WTC11 (cell line): Measurements from ENCODE around the gene TMEM141. TPM values are rescaled to one million over a fixed set of nuclear protein-coding genes. Genes with fewer than 3 reads are reported as not detected.

Experiments used
- ATAC-seq: fragments of 200-7000 bp; cut with Tn5 transposase; 2 replicates; pipeline ENCODE4 v1.10.0; 2021; ENCODE audit warnings: mild to moderate bottlenecking, moderate library complexity
- CTCF ChIA-PET: fragments of 300-600 bp; sonication (Branson Sonifier 250); formaldehyde crosslinking; loops from one replicate; lab custom pipeline; 2021; ENCODE audit warnings: antibody characterized with exemption; lab: Charles Lee
- POLR2A ChIA-PET: fragments of 350-600 bp; sonication (Branson Sonifier 250); formaldehyde crosslinking; loops from one replicate; lab custom pipeline; 2021; ENCODE audit warnings: antibody characterized with exemption; lab: Charles Lee
- DNase-seq: peaks from one replicate; pipeline ENCODE4 v3.0.0; 2021; ENCODE audit warnings: low spot score
- H3K27ac Mint-ChIP-seq: 2 replicates; pipeline ENCODE4 v1.8.0; 2021; ENCODE audit warnings: mixed read lengths
- H3K27me3 Mint-ChIP-seq: 2 replicates; pipeline ENCODE4 v1.8.0; 2021; ENCODE audit warnings: low read depth, mild to moderate bottlenecking, moderate library complexity, mixed read lengths
- H3K36me3 Mint-ChIP-seq: 2 replicates; pipeline ENCODE4 v1.8.0; 2021; ENCODE audit warnings: mixed read lengths
- H3K4me1 Mint-ChIP-seq: 2 replicates; pipeline ENCODE4 v1.8.0; 2022; ENCODE audit warnings: mixed read lengths
- H3K4me3 Mint-ChIP-seq: 2 replicates; pipeline ENCODE4 v1.8.0; 2021; ENCODE audit warnings: mild to moderate bottlenecking, moderate library complexity, mixed read lengths
- H3K9me3 Mint-ChIP-seq: 2 replicates; pipeline ENCODE4 v1.8.0; 2021; ENCODE audit warnings: mixed read lengths
- ATF1 ChIP-seq: sonication (generic); formaldehyde crosslinking; IDR thresholded peaks from 2 replicates; pipeline ENCODE4 v1.8.1; 2023; ENCODE audit warnings: mild to moderate bottlenecking, moderate library complexity, missing genetic modification reagents
- ATF3 ChIP-seq: sonication (generic); formaldehyde crosslinking; conservative IDR thresholded peaks from 2 replicates; pipeline ENCODE4 v1.8.1; 2022; ENCODE audit warnings: mild to moderate bottlenecking, missing genetic modification reagents
- ATF6 ChIP-seq: sonication (generic); formaldehyde crosslinking; IDR thresholded peaks from 2 replicates; pipeline ENCODE4 v1.8.1; 2023; ENCODE audit warnings: mild to moderate bottlenecking, missing genetic modification reagents
- E2F5 ChIP-seq: sonication (generic); formaldehyde crosslinking; IDR thresholded peaks from 2 replicates; pipeline ENCODE4 v1.8.1; 2022; ENCODE audit warnings: mild to moderate bottlenecking, moderate library complexity, missing genetic modification reagents
- GTF2I ChIP-seq: fragments of 250-450 bp; sonication (Bioruptor Pico); conservative IDR thresholded peaks from 2 replicates; pipeline ENCODE4 v1.4.0; 2021; ENCODE audit warnings: mild to moderate bottlenecking
- HMGA2 ChIP-seq: fragments of 250-450 bp; sonication (Bioruptor Pico); IDR thresholded peaks from 2 replicates; pipeline ENCODE4 v1.4.0; 2021; ENCODE audit warnings: mild to moderate bottlenecking, moderate library complexity
- IRF1 ChIP-seq: sonication (generic); formaldehyde crosslinking; IDR thresholded peaks from 2 replicates; pipeline ENCODE4 v1.8.0; 2023; ENCODE audit warnings: missing genetic modification reagents
- MLX ChIP-seq: sonication (generic); formaldehyde crosslinking; IDR thresholded peaks from 2 replicates; pipeline ENCODE4 v1.8.1; 2023; ENCODE audit warnings: mild to moderate bottlenecking, missing genetic modification reagents, moderate library complexity
- RELA ChIP-seq: sonication (generic); formaldehyde crosslinking; IDR thresholded peaks from 2 replicates; pipeline ENCODE4 v1.8.1; 2022; ENCODE audit warnings: missing genetic modification reagents, mild to moderate bottlenecking, borderline replicate concordance
- RORB ChIP-seq: fragments of 250-450 bp; sonication (Bioruptor Pico); IDR thresholded peaks from 2 replicates; pipeline ENCODE4 v1.9.0; 2021; ENCODE audit warnings: mild to moderate bottlenecking
- SOX15 ChIP-seq: fragments of 250-450 bp; sonication (Bioruptor Pico); IDR thresholded peaks from 2 replicates; pipeline ENCODE4 v1.9.0; 2021; ENCODE audit warnings: mild to moderate bottlenecking
- TEAD1 ChIP-seq: sonication (generic); formaldehyde crosslinking; IDR thresholded peaks from 2 replicates; pipeline ENCODE4 v1.8.0; 2022; ENCODE audit warnings: mild to moderate bottlenecking, missing genetic modification reagents
- ZBTB43 ChIP-seq: sonication (generic); formaldehyde crosslinking; IDR thresholded peaks from 2 replicates; pipeline ENCODE4 v1.8.1; 2023; ENCODE audit warnings: mild to moderate bottlenecking, missing genetic modification reagents
- ZNF121 ChIP-seq: sonication (generic); formaldehyde crosslinking; IDR thresholded peaks from 2 replicates; pipeline ENCODE4 v1.8.0; 2023; ENCODE audit warnings: missing genetic modification reagents
- ZNF219 ChIP-seq: sonication (generic); formaldehyde crosslinking; IDR thresholded peaks from 2 replicates; pipeline ENCODE4 v1.8.0; 2023; ENCODE audit warnings: missing genetic modification reagents, mild to moderate bottlenecking, borderline replicate concordance
- ZNF281 ChIP-seq: sonication (generic); formaldehyde crosslinking; IDR thresholded peaks from 2 replicates; pipeline ENCODE4 v1.8.0; 2023; ENCODE audit warnings: mild to moderate bottlenecking, missing genetic modification reagents
- ZNF416 ChIP-seq: fragments of 250-450 bp; sonication (Bioruptor Pico); IDR thresholded peaks from 2 replicates; pipeline ENCODE4 v1.9.0; 2021; ENCODE audit warnings: mild to moderate bottlenecking, inconsistent platforms
- total RNA-seq: library from RNA; stranded (reverse); gene quantifications from 3 replicates; pipeline ENCODE4 v1.2.3, GENCODE V29; 2021

Gene TMEM141
- total RNA-seq, 1 experiment from 2014 or later = 72.0 TPM

- Mint-ChIP-seq H3K4me1 (peaks cover 8% of the 10 kb centered on the region), H3K36me3 (peaks cover 8% of the 10 kb centered on the region), H3K27ac (no peak overlapping the region), H3K9me3 (peaks cover 24% of the 10 kb centered on the region), H3K27me3 (no peaks in the 10 kb centered on the region; the same call in 1 of the 2 replicates), H3K4me3 (no peak overlapping the region)
- CTCF ChIA-PET = interaction anchor here (0.9 to 2.2 kb wide), 3 partner anchors 20 to 51 kb away, joined by 3 to 31 read pairs (median 7); partner anchors contain the start of gene RABL6
- POLR2A ChIA-PET = no interaction called here
- ATAC-seq = no peak
- DNase-seq = no peak
- TF ChIP-seq ZNF121 (CRISPR knock-in tag) (no peak), TEAD1 (CRISPR knock-in tag) (no peak), ATF3 (CRISPR knock-in tag) (no peak), ATF6 (CRISPR knock-in tag) (no peak), RELA (no peak)
These were observed 34.3 kb upstream of the TMEM141 start for GRCh38 chr9:136756836-136757235.

- Mint-ChIP-seq H3K36me3 (peaks cover 6% of the 10 kb centered on the region), H3K9me3 (peaks cover 19% of the 10 kb centered on the region), H3K4me3 (no peak overlapping the region), H3K27me3 (no peaks in the 10 kb centered on the region; the same call in 1 of the 2 replicates), H3K27ac (no peak overlapping the region), H3K4me1 (peaks cover 8% of the 10 kb centered on the region)
- POLR2A ChIA-PET = no interaction called here
- ATAC-seq = no peak
- CTCF ChIA-PET = interaction anchor here (0.9 to 2.2 kb wide), 21 partner anchors 8 to 278 kb away, joined by 3 to 39 read pairs (median 5); partner anchors contain the start of genes FBXW5, LCN10, RABL6 and TMEM141
- no peak for TF ChIP-seq SOX15 (CRISPR knock-in tag)
- no peak for TF ChIP-seq ATF3 (CRISPR knock-in tag)
- TF ChIP-seq E2F5 (CRISPR knock-in tag) = no peak
- no peak for TF ChIP-seq HMGA2 (CRISPR knock-in tag)
- no peak for TF ChIP-seq RORB (CRISPR knock-in tag)
- TF ChIP-seq ZNF416 (CRISPR knock-in tag) = no peak
- no peak for TF ChIP-seq MLX
- DNase-seq = no peak
These were observed 33.8 kb upstream of the TMEM141 start for GRCh38 chr9:136757328-136757727.

- TF ChIP-seq TEAD1 (CRISPR knock-in tag) = no peak
- TF ChIP-seq ZNF281 (CRISPR knock-in tag) = no peak
- TF ChIP-seq GTF2I (CRISPR knock-in tag) = no peak
- no peak for TF ChIP-seq RELA
- TF ChIP-seq ZBTB43 (CRISPR knock-in tag) = no peak
- no peak for TF ChIP-seq ZNF219 (CRISPR knock-in tag)
- TF ChIP-seq ATF1 (CRISPR knock-in tag) = no peak
- TF ChIP-seq IRF1 (CRISPR knock-in tag) = no peak
- TF ChIP-seq, all 79 proteins: peak for 0
- H3K4me3 Mint-ChIP-seq = no peak overlapping the region
- H3K9me3 Mint-ChIP-seq = peaks cover 15% of the 10 kb centered on the region
- peaks cover 3% of the 10 kb centered on the region; the same call in 1 of the 2 replicates for H3K36me3 Mint-ChIP-seq
- no peak for DNase-seq
- no peak overlapping the region for H3K27ac Mint-ChIP-seq
- no peak for ATAC-seq
- ChIA-PET CTCF (interaction anchor here (0.5 to 2.2 kb wide), 36 partner anchors 8 to 623 kb away, joined by 3 to 39 read pairs (median 3); partner anchors contain the start of genes FBXW5, LCN10, RABL6 and TMEM141), POLR2A (no interaction called here)
- no peaks in the 10 kb centered on the region; the same call in 1 of the 2 replicates for H3K27me3 Mint-ChIP-seq
- H3K4me1 Mint-ChIP-seq = peaks cover 8% of the 10 kb centered on the region
These were observed 33.4 kb upstream of the TMEM141 start for GRCh38 chr9:136757751-136758140.
